Keratinocyte (primary cell): ENCODE data around the gene NCS1. TPM values are rescaled to one million over a fixed set of nuclear protein-coding genes. Genes with fewer than 3 reads are reported as not detected.
A peak's percentile ranks its signal among the peaks of the same experiment; 100 is the strongest.

Source experiments
- DNase-seq: peaks from one replicate; pipeline ENCODE4 v3.0.0-alpha.2; 2011; ENCODE audit warnings: low read depth, missing footprints, low spot score
- FAIRE-seq: peaks from 2 replicates; lab custom pipeline; 2011; peaks lifted over from hg19 to GRCh38; lab: Jason Lieb, UNC
- H2AFZ ChIP-seq: 2 replicates; pipeline ENCODE4 v1.6.0; 2012; ENCODE audit warnings: low read length, control low read depth, inconsistent platforms; ENCODE audit not compliant: control insufficient read depth
- H3K27ac ChIP-seq: 2 replicates; pipeline ENCODE4 v1.5.1; 2011; ENCODE audit warnings: low read length; ENCODE audit not compliant: control insufficient read depth, insufficient read depth
- H3K27me3 ChIP-seq: 3 replicates; pipeline ENCODE4 v1.6.0; 2011; ENCODE audit warnings: low read length; ENCODE audit not compliant: control insufficient read depth, insufficient read depth; ENCODE audit errors: extremely low read depth
- H3K36me3 ChIP-seq, 2 experiments: 2 replicates in 1 of 2; 3 replicates in 1 of 2; pipeline ENCODE4 v1.5.1; 2011; ENCODE audit warnings: low read length in 2 of 2, mild to moderate bottlenecking in 1 of 2; ENCODE audit not compliant: control insufficient read depth in 2 of 2, insufficient read depth in 2 of 2; ENCODE audit errors: extremely low read depth in 1 of 2
- H3K4me1 ChIP-seq: 3 replicates; pipeline ENCODE4 v1.5.1; 2011; ENCODE audit warnings: low read length; ENCODE audit not compliant: control insufficient read depth, insufficient read depth; ENCODE audit errors: extremely low read depth
- H3K4me2 ChIP-seq: 3 replicates; pipeline ENCODE4 v1.6.0; 2011; ENCODE audit warnings: low read depth, low read length; ENCODE audit not compliant: control insufficient read depth, insufficient read depth; ENCODE audit errors: extremely low read depth
- H3K4me3 ChIP-seq, 3 experiments: fragments of 200-600 bp in 1 of 3; sonication (generic) in 1 of 3; 2 replicates in 2 of 3; 3 replicates in 1 of 3; pipeline ENCODE4 v1.5.1; 2011 to 2016; ENCODE audit warnings: low read length in 3 of 3, mild to moderate bottlenecking in 3 of 3, control low read depth in 2 of 3, inconsistent platforms in 1 of 3, low read depth in 1 of 3, mixed read lengths in 1 of 3, mixed run types in 1 of 3, moderate library complexity in 1 of 3; ENCODE audit not compliant: control insufficient read depth in 2 of 3, insufficient read depth in 2 of 3; ENCODE audit errors: extremely low read depth in 1 of 3
- H3K79me2 ChIP-seq: 2 replicates; pipeline ENCODE4 v1.6.0; 2012; ENCODE audit warnings: low read length; ENCODE audit not compliant: control insufficient read depth, insufficient read depth
- H3K9ac ChIP-seq: 3 replicates; pipeline ENCODE4 v1.6.0; 2011; ENCODE audit warnings: low read length; ENCODE audit not compliant: control insufficient read depth, insufficient read depth; ENCODE audit errors: extremely low read depth
- H3K9me1 ChIP-seq: 3 replicates; pipeline ENCODE4 v1.6.0; 2011; ENCODE audit warnings: low read length; ENCODE audit not compliant: control insufficient read depth, insufficient read depth; ENCODE audit errors: extremely low read depth
- H3K9me3 ChIP-seq: 2 replicates; pipeline ENCODE4 v1.5.1; 2012; ENCODE audit warnings: low read depth, low read length; ENCODE audit not compliant: control insufficient read depth
- H4K20me1 ChIP-seq: 3 replicates; pipeline ENCODE4 v1.6.0; 2011; ENCODE audit warnings: low read length; ENCODE audit not compliant: control insufficient read depth, insufficient read depth; ENCODE audit errors: extremely low read depth
- CTCF ChIP-seq, 3 experiments: IDR thresholded peaks in 1 of 3; conservative IDR thresholded peaks in 1 of 3; optimal IDR thresholded peaks in 1 of 3; 2 replicates in 2 of 3; 3 replicates in 1 of 3; pipeline versions ENCODE3 to v1.5.1; 2011; ENCODE audit warnings: low read length in 3 of 3, mild to moderate bottlenecking in 3 of 3, moderate library complexity in 2 of 3, control low read depth in 1 of 3, inconsistent platforms in 1 of 3; ENCODE audit not compliant: insufficient read depth in 2 of 3; ENCODE audit errors: extremely low read depth in 1 of 3
- EZH2 ChIP-seq: IDR thresholded peaks from one replicate; pipeline ENCODE4 v1.6.1; 2012; ENCODE audit warnings: inconsistent platforms, mild to moderate bottlenecking, low read length, moderate library complexity
- dilution Hi-C: fragments of 300-500 bp; cut with MboI; formaldehyde crosslinking; loops from one replicate; pipeline ENCODE4 v1.7.0; 2020; ENCODE audit warnings: low sequenced_read_pairs; ENCODE audit not compliant: extremely low pct_ligation_motif_present
- polyA plus RNA-seq, 5 experiments: library from polyadenylated mRNA; depleted of rRNA in 3 of 5; stranded (reverse) in 3 of 5; stranded (forward) in 1 of 5; unstranded in 1 of 5; fragments of >200 nt; gene quantifications; 1 replicate in 1 of 5; 2 replicates in 3 of 5; 3 replicates in 1 of 5; pipeline versions ENCODE4 v1.2.1 to v1.2.3, GENCODE V29; 2011 to 2012; ENCODE audit warnings: missing spikeins in 2 of 5, low read depth in 1 of 5, low replicate concordance in 1 of 5

Gene NCS1
- polyA plus RNA-seq, 1 donor (not counting 4 experiments of a cell fraction or from before 2014, with no cell fraction given) = 49.1 TPM

- Histone ChIP-seq H3K79me2 (peaks cover 82% of the 10 kb centered on the region), H3K4me2 (peak overlapping the region; percentile 70), H4K20me1 (peaks cover 36% of the 10 kb centered on the region), H2AFZ (no peak overlapping the region), H3K9me3 (no peaks in the 10 kb centered on the region), H3K4me1 (peaks cover 29% of the 10 kb centered on the region), H3K9ac (peak overlapping the region; percentile 36), H3K27ac (peak overlapping the region; percentile 33), H3K27me3 (no peaks in the 10 kb centered on the region), H3K4me3 (peak overlapping the region; percentile 13 to 41 (median 20)), H3K36me3 (peaks cover 0 to 7% of the 10 kb centered on the region in 2 experiments), H3K9me1 (peaks cover 5% of the 10 kb centered on the region)
- TF ChIP-seq EZH2 (no peak), CTCF (optimal IDR thresholded peaks at IDR 0.05 in 1 of 3, IDR thresholded peaks at IDR 0.05 in 1 of 3, conservative IDR thresholded peaks at IDR 0.05 in 1 of 3; ENCODE audit: extremely low read depth in 1 of 3, insufficient read depth in 2 of 3, low read length in 3 of 3) (no peak)
- dilution Hi-C loops = no loop called here
- FAIRE-seq = no peak
- DNase-seq = no peak
These were observed 15.3 kb downstream of the NCS1 start for GRCh38 chr9:130187523-130187846.

- H3K27me3 ChIP-seq = no peaks in the 10 kb centered on the region
- H3K9me1 ChIP-seq = peaks cover 5% of the 10 kb centered on the region
- FAIRE-seq (no peak), DNase-seq (no peak)
- no peak overlapping the region for H3K4me3 ChIP-seq
- H3K9me3 ChIP-seq = no peaks in the 10 kb centered on the region
- peaks cover 28% of the 10 kb centered on the region for H4K20me1 ChIP-seq
- dilution Hi-C loops = no loop called here
- H3K9ac ChIP-seq = no peak overlapping the region
- H3K36me3 ChIP-seq = peaks cover 0 to 5% of the 10 kb centered on the region in 2 experiments
- H3K4me2 ChIP-seq = no peak overlapping the region
- H3K79me2 ChIP-seq = peaks cover 85% of the 10 kb centered on the region
- TF ChIP-seq EZH2 (no peak), CTCF (optimal IDR thresholded peaks at IDR 0.05 in 1 of 3, IDR thresholded peaks at IDR 0.05 in 1 of 3, conservative IDR thresholded peaks at IDR 0.05 in 1 of 3; ENCODE audit: extremely low read depth in 1 of 3, insufficient read depth in 2 of 3, low read length in 3 of 3) (no peak)
- no peak overlapping the region for H2AFZ ChIP-seq
- no peak overlapping the region for H3K27ac ChIP-seq
- peaks cover 27% of the 10 kb centered on the region for H3K4me1 ChIP-seq
These were observed 16.8 kb downstream of the NCS1 start for GRCh38 chr9:130188860-130189481.
